Loucy (cell line): ENCODE results near the gene GRID1.

Experiments used
- H2AFZ ChIP-seq: fragments of 200-600 bp; sonication (generic); 2 replicates; pipeline ENCODE4 v1.6.0; 2016; ENCODE audit warnings: antibody characterized with exemption, mild to moderate bottlenecking, low read length, moderate library complexity
- H3F3A ChIP-seq: fragments of 200-600 bp; 2 replicates; pipeline ENCODE4 v1.6.0; 2016; ENCODE audit warnings: antibody characterized with exemption, low read depth, mild to moderate bottlenecking
- H3K27me3 ChIP-seq: fragments of 200-600 bp; sonication (generic); 2 replicates; pipeline ENCODE4 v1.6.1; 2014; ENCODE audit warnings: low read length, mild to moderate bottlenecking; ENCODE audit not compliant: insufficient read depth, poor library complexity, severe bottlenecking
- H3K36me3 ChIP-seq: fragments of 200-600 bp; sonication (generic); 2 replicates; pipeline ENCODE4 v1.6.1; 2016; ENCODE audit warnings: low read length; ENCODE audit not compliant: insufficient read depth
- H3K4me1 ChIP-seq: fragments of 200-600 bp; sonication (generic); 2 replicates; pipeline ENCODE4 v1.5.1; 2014; ENCODE audit warnings: low read length, mild to moderate bottlenecking; ENCODE audit not compliant: insufficient read depth, poor library complexity, severe bottlenecking
- H3K4me2 ChIP-seq: fragments of 200-600 bp; sonication (generic); 2 replicates; pipeline ENCODE4 v1.6.0; 2014; ENCODE audit warnings: antibody characterized with exemption, low read length, low read depth, mild to moderate bottlenecking; ENCODE audit not compliant: poor library complexity, severe bottlenecking
- H3K4me3 ChIP-seq: fragments of 200-600 bp; sonication (generic); 2 replicates; pipeline ENCODE4 v1.5.1; 2014; ENCODE audit warnings: low read length, mild to moderate bottlenecking, mixed read lengths; ENCODE audit not compliant: poor library complexity, severe bottlenecking
- H3K79me2 ChIP-seq: fragments of 200-600 bp; sonication (generic); 2 replicates; pipeline ENCODE4 v1.6.1; 2014; ENCODE audit warnings: low read length; ENCODE audit not compliant: insufficient read depth
- H3K9ac ChIP-seq: fragments of 200-600 bp; sonication (generic); 2 replicates; pipeline ENCODE4 v1.6.0; 2014; ENCODE audit warnings: mild to moderate bottlenecking, low read depth, low read length, moderate library complexity; ENCODE audit not compliant: poor library complexity, severe bottlenecking
- H3K9me2 ChIP-seq: fragments of 200-600 bp; sonication (generic); replicated peaks from 2 replicates; pipeline ENCODE4 v1.6.1; 2016; ENCODE audit warnings: low read depth, low read length, mixed read lengths
- H3K9me3 ChIP-seq: fragments of 200-600 bp; sonication (generic); 2 replicates; pipeline ENCODE4 v1.6.1; 2014; ENCODE audit warnings: mild to moderate bottlenecking, antibody characterized with exemption, low read length, low read depth; ENCODE audit not compliant: insufficient read depth
- H4K20me1 ChIP-seq: fragments of 200-600 bp; sonication (generic); 2 replicates; pipeline ENCODE4 v1.6.0; 2014; ENCODE audit warnings: antibody characterized with exemption, low read length, mild to moderate bottlenecking; ENCODE audit not compliant: insufficient read depth, poor library complexity, severe bottlenecking
- EZH2phosphoT487 ChIP-seq: fragments of 200-600 bp; IDR thresholded peaks from 2 replicates; pipeline ENCODE4 v1.6.1; 2018; ENCODE audit warnings: antibody characterized with exemption, mild to moderate bottlenecking, moderate library complexity, borderline replicate concordance
- TF ChIP-seq, protein P1 (sequence below): fragments of 200-600 bp; sonication (generic); conservative IDR thresholded peaks from 2 replicates; pipeline ENCODE4 v1.5.1; 2014; ENCODE audit warnings: mild to moderate bottlenecking, antibody characterized with exemption, low read length

GRID1 gene

DNA sequence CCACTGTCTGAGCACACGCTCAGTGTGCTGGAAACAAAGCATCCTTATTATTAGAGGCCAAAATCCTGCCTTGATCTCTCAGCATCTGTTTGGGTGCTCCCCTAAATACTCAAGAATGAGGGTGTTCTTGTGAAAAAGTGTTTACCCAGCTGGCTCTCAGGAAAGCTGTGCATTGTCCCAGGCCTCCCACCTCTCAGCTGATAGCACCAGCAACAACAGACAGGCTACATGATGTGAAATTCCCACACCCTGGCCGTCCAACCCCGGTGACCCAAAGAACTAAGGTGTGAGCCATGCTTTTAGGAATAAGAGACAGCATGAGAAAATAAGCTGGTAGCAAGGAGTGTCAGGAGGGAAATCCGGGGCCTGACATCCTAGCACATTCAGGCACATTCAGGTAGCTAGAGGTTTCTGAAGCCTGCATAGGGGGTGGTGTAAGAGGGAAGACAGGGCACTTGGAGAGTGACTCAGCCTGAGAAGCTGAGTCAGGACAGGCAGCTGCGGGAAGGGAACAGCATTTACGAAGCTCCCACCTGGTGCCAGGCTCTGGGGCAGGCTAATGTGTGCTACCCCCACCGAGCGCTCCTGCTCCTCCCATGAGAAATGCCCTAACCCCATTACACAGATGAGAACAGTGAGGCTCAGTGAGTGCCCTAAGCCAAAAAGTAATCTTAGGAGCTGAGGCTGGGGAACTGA lies 205.6 kb downstream of the GRID1 start:
- Histone ChIP-seq H3F3A (no peaks in the 10 kb centered on the region), H3K79me2 (no peaks in the 10 kb centered on the region), H3K4me2 (no peak overlapping the region), H3K9ac (no peak overlapping the region), H3K27me3 (no peaks in the 10 kb centered on the region), H3K9me3 (no peaks in the 10 kb centered on the region; the same call in 1 of the 2 replicates), H2AFZ (no peak overlapping the region), H3K4me3 (no peak overlapping the region), H3K9me2 (no peaks in the 10 kb centered on the region), H3K36me3 (no peaks in the 10 kb centered on the region), H3K4me1 (no peaks in the 10 kb centered on the region), H4K20me1 (no peaks in the 10 kb centered on the region)
- TF ChIP-seq EZH2phosphoT487: no peak
- TF ChIP-seq, protein P1, sequence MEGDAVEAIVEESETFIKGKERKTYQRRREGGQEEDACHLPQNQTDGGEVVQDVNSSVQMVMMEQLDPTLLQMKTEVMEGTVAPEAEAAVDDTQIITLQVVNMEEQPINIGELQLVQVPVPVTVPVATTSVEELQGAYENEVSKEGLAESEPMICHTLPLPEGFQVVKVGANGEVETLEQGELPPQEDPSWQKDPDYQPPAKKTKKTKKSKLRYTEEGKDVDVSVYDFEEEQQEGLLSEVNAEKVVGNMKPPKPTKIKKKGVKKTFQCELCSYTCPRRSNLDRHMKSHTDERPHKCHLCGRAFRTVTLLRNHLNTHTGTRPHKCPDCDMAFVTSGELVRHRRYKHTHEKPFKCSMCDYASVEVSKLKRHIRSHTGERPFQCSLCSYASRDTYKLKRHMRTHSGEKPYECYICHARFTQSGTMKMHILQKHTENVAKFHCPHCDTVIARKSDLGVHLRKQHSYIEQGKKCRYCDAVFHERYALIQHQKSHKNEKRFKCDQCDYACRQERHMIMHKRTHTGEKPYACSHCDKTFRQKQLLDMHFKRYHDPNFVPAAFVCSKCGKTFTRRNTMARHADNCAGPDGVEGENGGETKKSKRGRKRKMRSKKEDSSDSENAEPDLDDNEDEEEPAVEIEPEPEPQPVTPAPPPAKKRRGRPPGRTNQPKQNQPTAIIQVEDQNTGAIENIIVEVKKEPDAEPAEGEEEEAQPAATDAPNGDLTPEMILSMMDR: no peak

DNA sequence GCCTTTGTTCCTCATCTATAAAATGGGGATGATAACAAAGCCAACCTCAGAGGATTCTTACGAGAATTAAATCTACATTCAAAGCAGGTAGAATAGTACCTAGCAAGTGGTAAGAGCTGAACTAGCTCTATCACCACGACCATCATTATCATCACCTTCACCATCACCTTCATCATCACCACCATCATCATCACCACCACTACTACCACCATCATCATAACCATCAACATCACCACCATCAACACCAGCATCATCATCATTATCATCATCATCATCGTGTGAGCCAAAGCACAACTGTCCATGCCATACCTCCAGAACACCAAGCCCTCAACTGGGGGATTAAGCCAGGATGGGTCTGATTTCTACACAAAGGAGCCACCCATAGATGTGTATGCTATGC lies 206.8 kb downstream of the GRID1 start:
- H3K9me2 ChIP-seq: no peaks in the 10 kb centered on the region
- H3F3A ChIP-seq: no peaks in the 10 kb centered on the region
- H3K27me3 ChIP-seq: no peaks in the 10 kb centered on the region
- no peak overlapping the region for H2AFZ ChIP-seq
- no peak overlapping the region for H3K9ac ChIP-seq
- H3K36me3 ChIP-seq: no peaks in the 10 kb centered on the region
- no peaks in the 10 kb centered on the region for H3K4me1 ChIP-seq
- no peak overlapping the region for H3K4me3 ChIP-seq
- no peak overlapping the region for H3K4me2 ChIP-seq
- H3K9me3 ChIP-seq: no peaks in the 10 kb centered on the region; the same call in 1 of the 2 replicates
- no peak for TF ChIP-seq EZH2phosphoT487
- TF ChIP-seq, protein P1: no peak
- no peaks in the 10 kb centered on the region for H4K20me1 ChIP-seq
- no peaks in the 10 kb centered on the region for H3K79me2 ChIP-seq

DNA sequence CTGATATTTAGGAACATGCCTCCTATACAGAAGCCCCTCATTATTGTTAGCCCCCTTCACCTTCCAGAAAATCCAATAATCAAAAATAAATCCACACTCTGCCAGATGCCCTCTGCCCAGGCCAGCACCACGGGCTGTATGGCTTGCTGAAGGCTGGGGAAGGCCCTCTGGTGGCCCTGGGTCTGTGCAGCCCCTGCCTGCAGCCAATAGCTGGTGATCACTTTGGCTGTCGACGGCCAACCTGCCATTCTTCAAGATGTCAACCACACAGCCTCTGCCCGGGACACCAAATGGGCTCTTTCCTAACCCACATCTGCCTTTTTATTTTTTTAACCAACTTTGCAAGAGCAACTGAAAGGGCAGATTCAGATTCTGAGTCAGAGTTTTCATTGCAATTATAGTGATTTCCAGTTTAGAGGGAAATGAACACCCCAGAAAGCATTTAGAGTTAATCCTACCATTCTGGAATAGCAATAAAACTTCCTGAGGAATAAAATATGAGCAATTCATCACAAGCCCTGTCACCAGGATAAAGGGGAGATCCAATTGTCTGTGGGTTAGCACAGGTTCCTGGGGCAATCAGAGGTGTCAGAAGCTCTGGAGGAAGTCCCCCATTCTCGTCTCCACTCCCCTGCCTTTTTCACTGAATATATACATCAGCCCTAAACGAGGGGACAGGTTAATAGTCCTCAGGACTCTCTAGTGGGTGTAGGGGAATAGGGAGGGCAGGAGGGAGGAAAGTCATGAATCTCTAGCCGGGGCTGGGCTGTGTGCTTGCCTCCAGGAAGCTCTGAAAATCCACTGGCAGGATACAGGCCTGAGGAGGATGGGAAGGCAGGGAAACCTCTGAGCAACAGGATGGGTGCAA lies 211.3 kb downstream of the GRID1 start:
- no peaks in the 10 kb centered on the region for H3K36me3 ChIP-seq
- no peaks in the 10 kb centered on the region for H4K20me1 ChIP-seq
- no peak overlapping the region for H3K4me3 ChIP-seq
- H3K4me1 ChIP-seq: no peaks in the 10 kb centered on the region
- no peaks in the 10 kb centered on the region for H3K79me2 ChIP-seq
- no peak overlapping the region for H2AFZ ChIP-seq
- H3K27me3 ChIP-seq: no peaks in the 10 kb centered on the region
- no peak overlapping the region for H3K4me2 ChIP-seq
- no peaks in the 10 kb centered on the region for H3K9me2 ChIP-seq
- H3K9me3 ChIP-seq: no peaks in the 10 kb centered on the region; the same call in 1 of the 2 replicates
- H3K9ac ChIP-seq: no peak overlapping the region
- TF ChIP-seq, protein P1: no peak
- no peak for TF ChIP-seq EZH2phosphoT487
- no peaks in the 10 kb centered on the region for H3F3A ChIP-seq
